SU-DHL-6 (cell line): ENCODE data around the gene EIF5B.

Experiments used
- H2AFZ ChIP-seq: fragments of 200-600 bp; sonication (generic); 2 replicates; pipeline ENCODE4 v1.6.1; 2014; ENCODE audit warnings: low read depth, mild to moderate bottlenecking, moderate library complexity, mixed read lengths, antibody characterized with exemption, low read length; ENCODE audit not compliant: severe bottlenecking
- H3F3A ChIP-seq: fragments of 200-600 bp; shearing (Covaris generic); 2 replicates; pipeline ENCODE4 v1.6.0; 2016; ENCODE audit warnings: antibody characterized with exemption, mild to moderate bottlenecking; ENCODE audit not compliant: insufficient read depth
- H3K27ac ChIP-seq: fragments of 200-600 bp; sonication (generic); 2 replicates; pipeline ENCODE4 v1.5.1; 2016; ENCODE audit warnings: low read depth, mild to moderate bottlenecking, low read length, moderate library complexity, mixed read lengths
- H3K27me3 ChIP-seq: fragments of 200-600 bp; sonication (generic), shearing (Covaris generic); 2 replicates; pipeline ENCODE4 v1.6.0; 2014; ENCODE audit warnings: mild to moderate bottlenecking, low read length
- H3K36me3 ChIP-seq: fragments of 200-600 bp; sonication (generic); 2 replicates; pipeline ENCODE4 v1.6.1; 2014; ENCODE audit warnings: mild to moderate bottlenecking, low read length, mixed read lengths
- H3K4me2 ChIP-seq: fragments of 300-600, 200-600 bp; shearing (Covaris generic), sonication (generic); 2 replicates; pipeline ENCODE4 v1.6.0; 2014; ENCODE audit warnings: low read length, low read depth, mild to moderate bottlenecking; ENCODE audit not compliant: poor library complexity, severe bottlenecking
- H3K4me3 ChIP-seq: fragments of 200-600 bp; sonication (generic); 2 replicates; pipeline ENCODE4 v1.5.1; 2014; ENCODE audit warnings: antibody characterized with exemption, low read length, mild to moderate bottlenecking, mixed read lengths; ENCODE audit not compliant: insufficient read depth, poor library complexity, severe bottlenecking
- H3K79me2 ChIP-seq: fragments of 200-600 bp; sonication (generic); 2 replicates; pipeline ENCODE4 v1.6.1; 2014; ENCODE audit warnings: mild to moderate bottlenecking, low read length, moderate library complexity; ENCODE audit not compliant: insufficient read depth
- H3K9ac ChIP-seq: fragments of 200-600 bp; sonication (generic); 2 replicates; pipeline ENCODE4 v1.7.0; 2014; ENCODE audit warnings: mild to moderate bottlenecking, low read length
- H3K9me2 ChIP-seq: fragments of 200-600 bp; sonication (generic); replicated peaks from 2 replicates; pipeline ENCODE4 v1.6.1; 2014; ENCODE audit warnings: low read length; ENCODE audit not compliant: insufficient read depth
- H3K9me3 ChIP-seq: fragments of 200-600 bp; sonication (generic); 2 replicates; pipeline ENCODE4 v1.6.1; 2014; ENCODE audit warnings: low read length, mixed read lengths; ENCODE audit not compliant: insufficient read depth
- H4K20me1 ChIP-seq: fragments of 200-600 bp; sonication (generic); 2 replicates; pipeline ENCODE4 v1.6.1; 2014; ENCODE audit warnings: low read depth, mild to moderate bottlenecking, antibody characterized with exemption, low read length, moderate library complexity, mixed read lengths
- EZH2phosphoT487 ChIP-seq: fragments of 200-600 bp; sonication (generic), shearing (Covaris generic); conservative IDR thresholded peaks from 2 replicates; pipeline ENCODE4 v1.6.1; 2018; ENCODE audit warnings: mild to moderate bottlenecking, antibody characterized with exemption, low read length, moderate library complexity, mixed read lengths
- TF ChIP-seq, protein P1 (sequence below): fragments of 200-600 bp; sonication (generic); IDR thresholded peaks from one replicate; pipeline ENCODE4 v1.5.1; 2017; ENCODE audit warnings: antibody characterized with exemption, mild to moderate bottlenecking, low read length, moderate library complexity; ENCODE audit not compliant: insufficient read depth, poor library complexity, severe bottlenecking

Gene EIF5B

DNA sequence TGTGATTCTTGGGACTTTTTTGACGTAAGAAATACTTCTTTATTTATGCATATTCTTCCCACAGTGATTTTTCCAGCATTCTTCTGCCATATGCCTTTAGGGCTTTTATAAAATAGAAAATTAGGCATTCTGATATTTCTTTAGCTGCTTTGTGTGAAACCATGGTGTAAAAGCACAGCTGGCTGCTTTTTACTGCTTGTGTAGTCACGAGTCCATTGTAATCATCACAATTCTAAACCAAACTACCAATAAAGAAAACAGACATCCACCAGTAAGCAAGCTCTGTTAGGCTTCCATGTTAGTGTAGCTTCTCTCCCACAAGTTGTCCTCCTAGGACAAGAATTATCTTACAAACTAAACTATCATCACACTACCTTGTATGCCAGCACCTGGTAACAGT is 62.6 kb downstream of the EIF5B start:
- no peaks in the 10 kb centered on the region for H3K9me3 ChIP-seq
- no peak overlapping the region for H3K9ac ChIP-seq
- no peak overlapping the region for H3K4me3 ChIP-seq
- no peaks in the 10 kb centered on the region for H3K79me2 ChIP-seq
- no peak overlapping the region for H3K27ac ChIP-seq
- no peaks in the 10 kb centered on the region for H3K27me3 ChIP-seq
- no peak overlapping the region for H2AFZ ChIP-seq
- no peak overlapping the region for H3K4me2 ChIP-seq
- H3K9me2 ChIP-seq, result no peaks in the 10 kb centered on the region
- H3F3A ChIP-seq, result peaks cover 57% of the 10 kb centered on the region
- H4K20me1 ChIP-seq, result 0 out of 2 replicates have a peak, but pooled peaks cover 4% of the 10 kb centered on the region
- H3K36me3 ChIP-seq, result peaks cover 57% of the 10 kb centered on the region
- TF ChIP-seq, protein P1, sequence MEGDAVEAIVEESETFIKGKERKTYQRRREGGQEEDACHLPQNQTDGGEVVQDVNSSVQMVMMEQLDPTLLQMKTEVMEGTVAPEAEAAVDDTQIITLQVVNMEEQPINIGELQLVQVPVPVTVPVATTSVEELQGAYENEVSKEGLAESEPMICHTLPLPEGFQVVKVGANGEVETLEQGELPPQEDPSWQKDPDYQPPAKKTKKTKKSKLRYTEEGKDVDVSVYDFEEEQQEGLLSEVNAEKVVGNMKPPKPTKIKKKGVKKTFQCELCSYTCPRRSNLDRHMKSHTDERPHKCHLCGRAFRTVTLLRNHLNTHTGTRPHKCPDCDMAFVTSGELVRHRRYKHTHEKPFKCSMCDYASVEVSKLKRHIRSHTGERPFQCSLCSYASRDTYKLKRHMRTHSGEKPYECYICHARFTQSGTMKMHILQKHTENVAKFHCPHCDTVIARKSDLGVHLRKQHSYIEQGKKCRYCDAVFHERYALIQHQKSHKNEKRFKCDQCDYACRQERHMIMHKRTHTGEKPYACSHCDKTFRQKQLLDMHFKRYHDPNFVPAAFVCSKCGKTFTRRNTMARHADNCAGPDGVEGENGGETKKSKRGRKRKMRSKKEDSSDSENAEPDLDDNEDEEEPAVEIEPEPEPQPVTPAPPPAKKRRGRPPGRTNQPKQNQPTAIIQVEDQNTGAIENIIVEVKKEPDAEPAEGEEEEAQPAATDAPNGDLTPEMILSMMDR, result no peak
- no peak for TF ChIP-seq EZH2phosphoT487

DNA sequence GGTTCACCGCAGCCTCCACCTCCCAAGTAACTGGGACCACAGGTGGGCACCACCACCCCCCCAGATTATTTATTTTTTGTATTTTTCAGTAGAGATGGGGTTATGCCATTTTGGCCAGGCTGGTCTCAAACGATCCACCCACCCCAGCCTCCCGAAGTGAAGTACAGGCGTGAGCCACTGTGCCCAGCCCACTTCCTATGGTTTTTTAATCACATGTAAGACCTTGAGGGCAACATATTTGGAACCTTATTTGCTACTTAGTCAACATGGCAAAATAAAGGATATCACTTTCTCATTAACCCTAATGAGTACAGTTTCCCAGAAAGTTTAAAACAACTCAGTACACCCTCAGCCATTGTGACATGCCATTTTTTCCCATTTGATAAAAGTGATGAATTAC is 64.7 kb downstream of the EIF5B start:
- TF ChIP-seq, protein P1, result no peak
- no peak for TF ChIP-seq EZH2phosphoT487
- Histone ChIP-seq H3K4me2 (no peak overlapping the region), H3K27me3 (no peaks in the 10 kb centered on the region), H3K36me3 (peaks cover 69% of the 10 kb centered on the region), H3K9me2 (no peaks in the 10 kb centered on the region), H2AFZ (no peak overlapping the region), H3K79me2 (no peaks in the 10 kb centered on the region), H3K9me3 (no peaks in the 10 kb centered on the region), H3K27ac (no peak overlapping the region), H4K20me1 (peaks cover 6% of the 10 kb centered on the region; the same call in 1 of the 2 replicates), H3K4me3 (no peak overlapping the region), H3K9ac (no peak overlapping the region), H3F3A (peaks cover 66% of the 10 kb centered on the region)

DNA sequence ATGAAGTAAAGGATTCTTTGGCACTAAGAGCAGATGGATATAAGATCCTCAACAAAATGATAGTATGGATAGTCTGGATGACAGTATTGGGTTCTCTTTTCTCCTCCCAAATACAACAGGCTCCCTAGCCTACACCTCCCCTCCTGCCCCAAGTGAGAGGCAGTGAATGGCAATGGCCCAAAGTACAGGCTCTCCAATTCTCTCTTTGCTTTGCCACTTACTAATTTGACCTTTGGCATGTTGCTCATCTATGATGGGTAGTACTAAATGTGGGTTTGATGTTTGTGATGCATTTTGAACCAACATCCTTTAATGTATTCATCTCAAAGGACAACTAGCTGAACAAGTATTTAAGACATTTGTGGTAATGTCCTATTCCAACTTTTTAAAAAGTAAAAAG is 65.9 kb downstream of the EIF5B start:
- Histone ChIP-seq H2AFZ (no peak overlapping the region), H3K4me3 (no peak overlapping the region), H3K27ac (no peak overlapping the region), H3K36me3 (peaks cover 73% of the 10 kb centered on the region), H3K9ac (no peak overlapping the region), H3K9me2 (no peaks in the 10 kb centered on the region), H3K9me3 (no peaks in the 10 kb centered on the region), H3K4me2 (no peak overlapping the region), H3K79me2 (no peaks in the 10 kb centered on the region), H3F3A (peaks cover 65% of the 10 kb centered on the region), H4K20me1 (peaks cover 6% of the 10 kb centered on the region; the same call in 1 of the 2 replicates), H3K27me3 (no peaks in the 10 kb centered on the region)
- TF ChIP-seq, protein P1, result no peak
- no peak for TF ChIP-seq EZH2phosphoT487
